Measurements from ENCODE around the gene VWA3A.
"Not testable (repeated sequence)": the region's sequence is repeated elsewhere in the genome, so short reads cannot be mapped to it uniquely, and the experiment has no call there.

- not testable (repeated sequence) for TF ChIP-seq CTCF (conservative IDR thresholded peaks at IDR 0.05 in 1 of 2, IDR thresholded peaks at IDR 0.05 in 1 of 2; ENCODE audit: low read depth in 1 of 2, low read length in 2 of 2); EZH2 (IDR thresholded peaks at IDR 0.05; ENCODE audit: low read length, missing control alignments)
Measured at GRCh38 chr16:22128537-22128936, 36.2 kb downstream of the VWA3A start.
